Adrenal gland (tissue), 12 donors: ENCODE data around the gene KHDRBS2. TPM values are rescaled to one million over a fixed set of nuclear protein-coding genes. Genes with fewer than 3 reads are reported as not detected.

Experiments
- DNase-seq, 7 donors: peaks; one replicate each; pipeline ENCODE4 v3.0.0-alpha.2; 2019 to 2020
- H3K27ac ChIP-seq, 5 donors: fragments of 200-600 bp; sonication (generic) in 4 of 5; 1 replicate in 3 of 5; 2 replicates in 2 of 5; pipeline versions ENCODE4 v1.5.1 to v1.8.0; 2016 to 2020; ENCODE audit warnings: mild to moderate bottlenecking in 1 of 5
- H3K27me3 ChIP-seq: fragments of 200-600 bp; 2 replicates; pipeline ENCODE4 v1.8.0; 2021
- H3K36me3 ChIP-seq, 2 donors: fragments of 200-600 bp; replicated peaks in 1 of 2; 1 replicate in 1 of 2; 2 replicates in 1 of 2; pipeline versions ENCODE4 v1.5.1 to v1.8.0; 2018 to 2022
- H3K4me1 ChIP-seq, 2 donors: fragments of 200-600 bp; replicated peaks in 1 of 2; 1 replicate in 1 of 2; 2 replicates in 1 of 2; pipeline versions ENCODE4 v1.5.1 to v1.8.0; 2018 to 2021
- H3K4me3 ChIP-seq, 4 donors: fragments of 200-600 bp; sonication (generic) in 3 of 4; one replicate each; pipeline ENCODE4 v1.5.1; 2016 to 2018
- H3K9me3 ChIP-seq, 3 donors: fragments of 200-600 bp; sonication (generic) in 1 of 3; replicated peaks in 1 of 3; 1 replicate in 2 of 3; 2 replicates in 1 of 3; pipeline versions ENCODE4 v1.5.1 to v1.8.0; 2016 to 2021
- POLR2A ChIP-seq, 2 donors: fragments of 450-650 bp; IDR thresholded peaks; one replicate each; pipeline ENCODE4 v1.6.1; 2017; ENCODE audit warnings: antibody characterized with exemption in 2 of 2, mild to moderate bottlenecking in 2 of 2, moderate library complexity in 1 of 2
- WGBS, 4 donors: extraction: QIAGEN DNeasy Blood & Tissue Kit in 2 of 4; methylation state at CpG; one replicate each; pipeline versions ENCODE4 v1.1.5 to v1.1.7; 2013 to 2017; 5-methylcytosine and 5-hydroxymethylcytosine counted together
- intact Hi-C, 2 donors: fragments of 100-400 bp; cut with DNase I; formaldehyde crosslinking; loops; one replicate each; pipeline versions ENCODE4 v1.14.1 to v1.15.0; 2022 to 2023
- polyA plus RNA-seq, 3 donors: library from polyadenylated mRNA; stranded (reverse); fragments of 200-250 nt in 2 of 3; fragments of 350-450 nt in 1 of 3; fragmentation: Illumina TruSeq in 1 of 3; extraction: RNeasy Lipid Tissue Mini Kit (QIAGEN cat#74804) in 1 of 3; gene quantifications; one replicate each; pipeline ENCODE4 v1.2.3, GENCODE V29; 2013 to 2014
- total RNA-seq, 9 donors: library from RNA; depleted of rRNA in 4 of 9; stranded (reverse); fragments of >200 nt in 4 of 9; fragments of 120-200 nt in 1 of 9; fragmentation: NEBNext Ultra II Directional in 1 of 9; extraction: Animal tissue kit (Norgen Biotek cat#: 25700) in 1 of 9; gene quantifications; one replicate each; pipeline versions ENCODE4 v1.1.0 to v1.2.4, GENCODE V29; 2013 to 2023
- TF ChIP-seq, protein P1 (sequence below), 6 experiments: fragments of 450-650 bp in 4 of 6; fragments of 200-600 bp in 2 of 6; sonication (generic) in 1 of 6; IDR thresholded peaks; 1 replicate in 5 of 6; 2 replicates in 1 of 6; pipeline versions ENCODE4 v1.5.1 to v1.8.0; 2016 to 2021; ENCODE audit warnings: antibody characterized with exemption in 6 of 6, mild to moderate bottlenecking in 2 of 6, moderate library complexity in 1 of 6
- donor health status: healthy with polysubstance abuse.
- donor health status: Bipolar disorder and iron deficiency.
- donor health status: DM: yes; HTN: yes; CAD: no.
- donor health status: DM: no; HTN: no; CAD: no.
- donor health status: DM: no; HTN: no; CAD: no.
- donor health status: DM: yes; HTN: yes; CAD: no.

The KHDRBS2 gene
- total and polyA plus RNA-seq, 12 donors = 0.42 to 4.7 (median 1.9) TPM

DNA sequence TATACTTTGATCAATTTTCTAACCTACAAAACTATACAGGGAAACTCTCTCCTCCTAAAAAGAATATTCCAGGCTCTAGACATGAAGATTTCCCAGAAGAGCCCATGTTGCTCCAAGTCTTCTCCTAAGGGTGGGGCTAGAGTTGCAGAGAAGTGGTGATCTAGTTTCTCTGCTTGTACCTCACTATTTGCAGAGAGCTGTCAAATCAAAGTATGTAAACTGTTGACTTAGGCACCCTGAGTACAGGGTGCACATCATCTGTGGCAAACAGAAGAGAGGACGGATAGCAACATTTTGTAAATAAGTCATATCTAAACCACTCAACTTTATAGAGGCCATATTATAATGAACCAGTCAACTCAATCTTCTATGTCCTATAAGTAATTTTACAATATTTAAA is 250.1 kb downstream of the KHDRBS2 start:
- no peak overlapping the region for H3K4me3 ChIP-seq
- DNase-seq = no peak
- H3K27me3 ChIP-seq = no peaks in the 10 kb centered on the region
- TF ChIP-seq, protein P1, sequence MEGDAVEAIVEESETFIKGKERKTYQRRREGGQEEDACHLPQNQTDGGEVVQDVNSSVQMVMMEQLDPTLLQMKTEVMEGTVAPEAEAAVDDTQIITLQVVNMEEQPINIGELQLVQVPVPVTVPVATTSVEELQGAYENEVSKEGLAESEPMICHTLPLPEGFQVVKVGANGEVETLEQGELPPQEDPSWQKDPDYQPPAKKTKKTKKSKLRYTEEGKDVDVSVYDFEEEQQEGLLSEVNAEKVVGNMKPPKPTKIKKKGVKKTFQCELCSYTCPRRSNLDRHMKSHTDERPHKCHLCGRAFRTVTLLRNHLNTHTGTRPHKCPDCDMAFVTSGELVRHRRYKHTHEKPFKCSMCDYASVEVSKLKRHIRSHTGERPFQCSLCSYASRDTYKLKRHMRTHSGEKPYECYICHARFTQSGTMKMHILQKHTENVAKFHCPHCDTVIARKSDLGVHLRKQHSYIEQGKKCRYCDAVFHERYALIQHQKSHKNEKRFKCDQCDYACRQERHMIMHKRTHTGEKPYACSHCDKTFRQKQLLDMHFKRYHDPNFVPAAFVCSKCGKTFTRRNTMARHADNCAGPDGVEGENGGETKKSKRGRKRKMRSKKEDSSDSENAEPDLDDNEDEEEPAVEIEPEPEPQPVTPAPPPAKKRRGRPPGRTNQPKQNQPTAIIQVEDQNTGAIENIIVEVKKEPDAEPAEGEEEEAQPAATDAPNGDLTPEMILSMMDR (IDR thresholded peaks at IDR 0.05) = no peak
- TF ChIP-seq POLR2A (IDR thresholded peaks at IDR 0.05) = no peak
- intact Hi-C loops = no loop called here
- H3K36me3 ChIP-seq = no peaks in the 10 kb centered on the region
- H3K9me3 ChIP-seq = no peaks in the 10 kb centered on the region
- H3K4me1 ChIP-seq = no peaks in the 10 kb centered on the region
- 77 to 92% (median 91%) methylated on average over 1 of the region's 1 CpG for WGBS, 4 donors
- H3K27ac ChIP-seq = no peak overlapping the region

DNA sequence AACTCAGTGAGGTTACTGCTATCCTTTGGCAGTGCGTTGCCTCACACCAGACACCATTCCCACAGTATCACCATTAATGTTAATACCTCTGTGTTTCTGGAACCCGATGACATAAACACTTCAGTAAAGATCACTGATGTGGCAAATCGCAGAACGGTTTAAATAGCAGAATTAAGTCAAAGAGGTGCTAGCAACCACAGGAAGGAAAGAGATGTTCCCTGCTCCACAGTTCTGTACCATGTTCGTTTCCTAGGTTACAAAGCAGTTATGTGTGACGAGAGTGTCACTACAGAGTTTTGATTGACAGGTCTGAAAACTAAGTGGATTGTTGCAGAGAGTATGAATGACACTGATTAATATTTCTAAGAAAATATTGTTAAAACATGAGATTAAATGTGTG is 272.3 kb downstream of the KHDRBS2 start:
- Histone ChIP-seq H3K4me1 (no peaks in the 10 kb centered on the region), H3K4me3 (no peak overlapping the region), H3K9me3 (no peaks in the 10 kb centered on the region), H3K36me3 (no peaks in the 10 kb centered on the region), H3K27me3 (no peaks in the 10 kb centered on the region), H3K27ac (no peak overlapping the region)
- TF ChIP-seq, protein P1 (IDR thresholded peaks at IDR 0.05) = no peak
- TF ChIP-seq POLR2A (IDR thresholded peaks at IDR 0.05) = no peak
- intact Hi-C loops = no loop called here
- 73 to 84% (median 78%) methylated on average over 6 of the region's 6 CpGs for WGBS, 4 donors
- DNase-seq = no peak

- TF ChIP-seq, protein P1 (IDR thresholded peaks at IDR 0.05) = no peak
- TF ChIP-seq POLR2A (IDR thresholded peaks at IDR 0.05) = no peak
- Histone ChIP-seq H3K4me1 (no peaks in the 10 kb centered on the region), H3K27ac (no peak overlapping the region), H3K36me3 (no peaks in the 10 kb centered on the region), H3K27me3 (no peaks in the 10 kb centered on the region), H3K9me3 (no peaks in the 10 kb centered on the region), H3K4me3 (no peak overlapping the region)
- WGBS, 4 donors = 91 to 100% (median 95%) methylated on average over 3 of the region's 3 CpGs
- intact Hi-C loops = no loop called here
- DNase-seq = no peak
Measured at GRCh38 chr6:62009445-62009844, 276.6 kb downstream of the KHDRBS2 start.

GRCh38 chr6:61989616-61990015 is 296.4 kb downstream of the KHDRBS2 start:
- H3K27me3 ChIP-seq = no peaks in the 10 kb centered on the region
- TF ChIP-seq POLR2A (IDR thresholded peaks at IDR 0.05) = no peak
- intact Hi-C loops = no loop called here
- no peak overlapping the region for H3K4me3 ChIP-seq
- no peaks in the 10 kb centered on the region for H3K36me3 ChIP-seq
- no peaks in the 10 kb centered on the region for H3K4me1 ChIP-seq
- no peak overlapping the region for H3K27ac ChIP-seq
- no peaks in the 10 kb centered on the region for H3K9me3 ChIP-seq
- DNase-seq = no peak

GRCh38 chr6:61980622-61981021 is 305.4 kb downstream of the KHDRBS2 start:
- Histone ChIP-seq H3K4me1 (no peaks in the 10 kb centered on the region), H3K27me3 (no peaks in the 10 kb centered on the region), H3K4me3 (no peak overlapping the region), H3K27ac (no peak overlapping the region), H3K9me3 (no peaks in the 10 kb centered on the region), H3K36me3 (no peaks in the 10 kb centered on the region)
- intact Hi-C loops = no loop called here
- DNase-seq = no peak
- 70 to 89% (median 80%) methylated on average over 1 of the region's 1 CpG for WGBS, 4 donors
- TF ChIP-seq, protein P1 (IDR thresholded peaks at IDR 0.05) = no peak
- no peak for TF ChIP-seq POLR2A (IDR thresholded peaks at IDR 0.05)
